GM15510 (cell line): Measurements from ENCODE around the gene CLCA1.

Experiments
- POLR2A ChIP-seq: IDR thresholded peaks from 3 replicates; pipeline ENCODE4 v1.6.1; 2011; ENCODE audit warnings: borderline replicate concordance; ENCODE audit not compliant: insufficient read length; ENCODE audit errors: extremely low read depth

Gene CLCA1

DNA sequence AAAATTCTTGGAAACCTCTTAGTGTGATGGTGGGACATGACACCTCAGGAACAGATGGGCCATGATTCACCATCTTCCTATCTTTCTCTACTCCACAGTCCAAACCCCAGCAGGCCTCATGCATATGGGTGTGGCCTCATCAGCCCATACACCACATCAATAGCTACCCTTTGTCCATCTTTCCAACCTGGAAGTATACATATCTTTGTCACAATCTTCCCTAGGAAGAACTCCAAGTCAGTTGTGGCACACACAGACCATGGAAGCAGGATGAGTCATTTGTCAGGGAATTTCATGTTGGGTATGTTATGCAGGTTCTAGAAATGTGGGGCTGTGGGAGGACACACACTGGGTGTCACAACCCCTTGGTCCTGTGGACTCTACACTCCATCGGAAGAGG lies 47.6 kb downstream of the CLCA1 start:
- no peak for TF ChIP-seq POLR2A

DNA sequence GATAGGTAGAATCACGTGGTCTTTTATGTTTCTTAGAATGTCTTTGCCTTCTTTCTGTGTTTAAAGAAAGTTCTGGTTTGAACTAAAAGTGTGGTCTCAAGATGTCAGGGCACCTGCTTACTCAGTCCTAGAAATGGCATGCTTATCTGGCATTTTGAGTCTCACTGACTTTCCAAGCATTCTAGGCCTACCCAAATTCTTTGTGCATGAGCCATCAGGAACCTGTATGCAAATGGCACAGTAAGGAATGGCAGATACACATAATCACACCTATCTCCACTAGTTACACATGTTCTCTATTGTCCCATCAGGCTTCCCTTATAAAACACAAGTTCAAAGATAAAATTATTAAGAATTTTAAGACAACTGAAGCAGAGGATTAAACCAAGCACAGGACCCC lies 48.6 kb downstream of the CLCA1 start:
- TF ChIP-seq POLR2A: no peak

DNA sequence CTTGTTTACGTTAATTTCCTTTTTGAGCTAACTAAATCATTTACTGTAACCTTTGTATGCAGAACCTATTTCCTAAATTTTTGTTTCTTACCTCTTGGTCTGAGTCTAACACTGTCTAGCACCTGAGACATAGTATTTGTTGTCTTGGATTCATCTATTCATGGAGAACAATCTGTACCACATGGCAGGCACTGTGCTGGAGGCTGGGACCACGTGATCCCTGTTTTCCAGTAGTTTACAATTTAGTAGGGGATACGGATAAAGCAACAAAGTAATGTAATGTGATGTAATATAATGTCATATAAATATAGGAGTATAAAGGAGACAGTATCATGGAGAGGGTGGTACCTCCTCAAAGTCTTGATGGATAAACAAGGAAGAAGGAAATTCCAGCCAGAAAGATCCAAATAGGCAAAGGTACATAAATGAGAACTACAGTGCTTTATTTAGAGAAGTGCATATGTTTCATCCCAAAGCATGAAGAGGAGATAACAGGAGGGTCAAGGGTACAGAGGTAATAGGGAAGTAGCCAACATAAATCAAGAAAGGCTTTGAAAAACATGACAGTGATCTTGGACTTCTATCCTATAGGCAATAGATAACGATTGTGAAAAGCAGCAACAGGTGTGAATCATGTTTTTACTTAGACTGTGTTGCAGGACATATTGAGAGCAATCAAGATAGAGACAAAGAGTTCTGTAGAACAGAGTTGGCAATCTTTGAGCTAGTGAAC lies 52.2 kb downstream of the CLCA1 start:
- TF ChIP-seq POLR2A: no peak

DNA sequence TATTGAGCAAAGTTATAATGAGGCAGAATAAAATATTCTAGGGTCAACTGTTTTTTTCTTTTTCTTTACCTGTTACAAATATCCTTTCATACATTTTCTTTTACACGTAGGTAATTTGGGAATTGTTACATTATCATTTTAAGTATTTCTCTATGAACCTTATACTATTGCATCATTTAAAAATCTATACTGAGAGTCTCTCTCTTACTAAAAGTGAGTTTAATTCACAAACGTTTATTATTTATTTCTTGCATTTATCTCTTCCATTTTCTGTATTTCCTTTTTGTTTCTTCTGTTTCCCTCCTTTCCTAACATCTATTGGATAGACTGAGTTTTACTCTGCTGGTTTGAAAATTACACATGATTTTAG lies 52.8 kb downstream of the CLCA1 start:
- no peak for TF ChIP-seq POLR2A

DNA sequence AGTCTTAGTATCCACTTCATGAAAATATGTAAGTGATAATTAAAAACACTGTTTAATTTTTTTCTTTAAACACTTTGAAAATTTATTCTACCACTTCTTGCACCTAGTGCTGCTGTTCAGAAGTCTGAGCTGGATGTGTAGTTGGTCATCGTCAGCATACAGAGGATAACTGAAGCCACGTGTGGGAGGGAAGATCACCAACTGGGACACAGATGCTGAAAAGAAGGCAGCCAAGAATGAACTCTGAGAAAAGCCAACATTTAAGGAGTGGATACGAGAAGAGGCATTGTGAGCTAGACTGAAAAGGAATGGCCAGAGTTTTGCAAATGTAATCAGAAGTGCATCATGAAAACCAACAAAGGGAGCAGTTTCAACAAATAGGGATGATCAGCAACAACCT lies 53.5 kb downstream of the CLCA1 start:
- TF ChIP-seq POLR2A: no peak

DNA sequence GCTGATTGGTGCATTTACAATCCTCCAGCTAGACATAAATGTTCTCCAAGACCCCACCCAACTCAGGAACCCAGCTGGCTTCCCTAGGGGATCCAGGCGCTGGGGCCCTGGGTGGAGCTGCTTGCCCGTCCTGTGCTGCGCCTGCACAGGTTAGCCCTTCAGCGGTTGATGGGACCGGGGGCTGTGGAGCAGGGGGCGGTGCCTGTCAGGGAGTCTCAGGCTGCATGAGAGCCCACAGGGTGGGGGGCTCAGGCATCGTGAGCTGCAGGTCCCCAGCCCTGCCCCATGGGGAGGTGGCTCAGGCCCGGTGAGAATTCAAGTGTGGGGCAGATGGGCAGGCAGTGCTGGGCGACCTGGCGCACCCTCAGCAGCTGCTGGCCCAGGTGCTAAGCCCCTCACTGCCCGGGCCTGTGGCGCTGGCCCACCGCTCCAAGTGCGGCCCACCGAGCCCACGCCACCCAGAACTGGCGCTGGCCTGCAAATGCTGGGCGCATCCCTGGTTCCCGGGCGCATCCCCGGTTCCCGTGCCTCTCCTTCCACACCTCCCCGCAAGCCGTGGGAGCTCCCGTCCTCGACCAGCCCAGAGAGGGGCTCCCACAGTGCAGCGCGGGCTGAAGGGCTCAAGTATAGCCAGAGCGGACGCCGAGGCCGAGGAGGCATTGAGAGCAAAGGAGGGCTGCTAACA lies 55.1 kb downstream of the CLCA1 start:
- TF ChIP-seq POLR2A: no peak

DNA sequence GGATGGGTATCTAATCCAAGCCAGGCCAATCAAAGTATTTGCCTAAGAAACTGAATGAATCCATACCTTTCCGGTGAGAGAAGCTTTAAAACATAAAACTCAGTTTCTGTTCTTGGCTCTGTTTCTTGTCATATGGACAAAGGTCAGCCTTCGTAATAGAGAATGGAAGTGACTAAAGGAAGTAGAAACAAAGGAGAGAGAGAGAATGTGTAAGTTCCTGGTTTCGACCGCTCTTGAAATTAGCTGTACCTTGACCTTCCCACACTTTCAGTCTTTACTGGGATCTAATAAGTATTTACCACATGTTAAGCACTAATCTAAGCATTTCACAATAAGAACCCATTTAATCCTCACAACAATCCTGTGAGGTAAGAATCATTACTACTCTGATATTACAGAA lies 58.6 kb downstream of the CLCA1 start:
- no peak for TF ChIP-seq POLR2A

DNA sequence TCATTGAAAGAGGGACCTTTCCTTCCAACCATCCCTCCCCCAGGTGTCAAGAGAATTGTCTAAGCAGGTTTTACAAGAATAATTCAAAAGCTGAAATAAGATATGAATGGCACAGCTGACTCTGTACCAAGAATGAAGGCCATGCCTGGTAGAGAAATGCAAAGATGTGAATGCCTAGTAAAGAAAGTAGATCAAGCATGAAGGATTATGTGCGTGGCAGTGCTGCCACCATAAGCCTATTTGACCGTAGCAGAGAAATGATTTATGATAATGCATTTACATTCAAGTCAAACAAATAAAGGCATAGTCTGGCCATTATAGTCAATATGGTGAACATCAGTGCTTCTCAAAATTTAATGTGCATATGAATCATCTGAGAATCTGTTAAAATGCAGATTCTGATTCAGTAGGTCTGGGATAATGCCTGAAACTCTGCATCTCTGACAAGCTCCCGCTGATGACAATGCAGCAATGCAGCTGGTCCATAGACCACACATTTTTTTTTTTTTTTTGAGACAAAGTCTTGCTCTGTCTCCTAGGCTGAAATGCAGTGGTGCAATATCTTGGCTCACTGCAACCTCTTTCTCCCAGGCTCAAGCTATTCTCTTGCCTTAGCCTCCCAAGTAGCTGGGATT lies 61.6 kb downstream of the CLCA1 start:
- no peak for TF ChIP-seq POLR2A

DNA sequence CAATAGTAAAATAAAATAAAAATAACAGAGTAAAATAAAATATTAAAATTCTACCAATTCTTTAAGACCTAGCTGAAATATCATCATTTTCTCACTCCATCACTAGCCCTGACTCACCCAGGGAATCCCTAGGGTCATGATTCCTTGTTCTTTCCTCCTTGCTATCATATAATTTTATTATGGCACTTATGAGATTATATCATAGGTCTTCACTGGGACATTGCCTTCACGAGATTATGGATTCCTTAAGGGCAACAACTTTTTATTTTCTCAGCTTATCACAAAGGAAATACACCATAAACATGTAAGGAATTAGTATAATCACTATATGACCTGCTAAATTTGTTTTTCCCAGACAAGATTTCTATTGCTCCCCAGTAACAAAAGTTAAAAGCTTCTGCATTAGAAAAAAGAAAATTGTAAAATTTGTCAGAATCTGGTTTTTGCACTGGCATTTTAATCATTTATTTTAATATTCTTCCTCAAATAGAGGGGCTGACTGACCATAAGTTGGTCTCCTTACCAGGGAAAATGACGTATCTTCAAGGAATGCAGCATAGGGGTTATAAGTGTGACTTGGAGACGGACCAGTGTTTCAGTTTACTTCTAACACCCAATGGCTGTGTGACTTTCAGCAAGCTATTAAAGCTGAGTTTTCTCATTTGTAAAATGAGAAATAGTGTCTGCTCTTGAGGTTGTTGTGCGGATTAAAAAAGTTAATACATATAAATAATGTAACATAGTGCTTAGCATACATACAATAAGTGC lies 69.4 kb downstream of the CLCA1 start:
- no peak for TF ChIP-seq POLR2A

DNA sequence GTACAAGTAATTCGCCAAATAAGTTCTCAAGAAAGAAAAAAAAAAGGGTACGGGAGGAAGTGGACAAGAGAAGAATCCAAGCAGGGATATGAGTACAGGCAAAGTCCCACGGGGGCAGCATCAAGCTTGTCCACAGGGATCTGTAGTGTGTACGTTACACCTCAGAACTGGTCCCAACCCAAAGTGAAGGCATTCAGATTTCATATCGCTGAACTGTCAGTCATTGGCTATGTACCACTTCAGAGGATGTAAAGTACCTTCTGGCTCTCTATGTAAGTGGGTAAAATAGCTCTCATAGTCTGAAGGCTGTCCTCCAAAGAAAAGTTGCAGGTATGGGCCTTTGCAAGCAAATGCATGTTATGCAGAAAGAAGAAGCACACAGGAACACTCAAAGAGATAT lies 70.0 kb downstream of the CLCA1 start:
- no peak for TF ChIP-seq POLR2A

DNA sequence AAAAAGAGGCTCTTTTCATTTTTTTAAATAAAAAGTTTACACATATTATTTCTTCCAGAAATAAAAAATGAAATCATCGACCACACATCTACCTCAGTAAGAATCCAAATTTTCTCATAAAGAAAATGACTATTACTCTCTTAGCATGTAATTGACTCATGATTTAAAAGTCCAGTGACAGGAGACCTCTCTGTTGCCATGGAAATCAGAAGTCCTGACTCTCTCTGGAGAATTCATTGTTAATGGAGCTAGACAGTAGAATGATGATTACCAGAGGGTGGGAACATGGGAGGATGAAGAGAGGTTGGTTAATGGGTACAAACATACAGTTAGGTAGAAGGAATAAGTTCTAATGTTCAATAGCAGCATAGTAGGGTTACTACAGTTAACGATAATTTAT lies 73.1 kb downstream of the CLCA1 start:
- no peak for TF ChIP-seq POLR2A

DNA sequence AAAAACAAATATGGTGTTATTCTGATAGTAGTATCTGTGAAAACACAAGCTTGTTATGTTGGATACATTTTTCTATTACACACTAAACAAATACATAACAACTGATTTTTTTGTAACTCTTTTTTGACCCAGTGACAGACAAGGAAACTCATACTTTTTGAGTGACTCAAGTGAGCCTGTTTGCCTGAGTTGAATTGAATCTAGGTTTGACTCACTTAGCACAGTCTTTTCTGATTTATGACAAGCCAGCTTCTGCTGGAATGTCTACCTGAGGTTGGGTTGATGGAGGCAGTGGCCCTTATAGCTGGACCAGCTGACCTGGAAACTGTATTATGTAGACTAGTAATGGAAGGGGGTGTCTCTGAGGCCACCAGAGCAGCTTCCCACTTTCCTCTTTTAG lies 73.9 kb downstream of the CLCA1 start:
- TF ChIP-seq POLR2A: no peak

DNA sequence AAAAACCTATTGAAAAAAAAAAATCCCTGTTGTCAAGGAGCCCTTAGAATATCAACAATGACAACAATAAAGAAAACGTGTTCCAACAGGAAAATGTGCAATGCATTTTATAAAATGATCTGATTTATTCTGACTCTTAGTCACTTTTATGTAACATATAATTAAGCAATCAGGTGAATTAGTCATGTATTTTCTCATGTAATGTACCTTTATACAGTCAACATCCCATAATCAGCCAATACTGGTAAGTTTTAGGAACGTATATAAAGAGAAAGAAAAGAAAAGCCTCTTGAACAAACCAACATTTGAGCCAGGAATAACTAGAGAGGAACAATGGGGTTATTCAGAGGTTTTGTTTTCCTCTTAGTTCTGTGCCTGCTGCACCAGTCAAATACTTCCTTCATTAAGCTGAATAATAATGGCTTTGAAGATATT lies 78.1 kb downstream of the CLCA1 start, which contains the start of gene CLCA4:
TSS of gene CLCA4 (plus strand) at position 292 of the 435 bp plus-strand sequence. CDS start at position 334, 42 bp downstream.
- TF ChIP-seq POLR2A: no peak

DNA sequence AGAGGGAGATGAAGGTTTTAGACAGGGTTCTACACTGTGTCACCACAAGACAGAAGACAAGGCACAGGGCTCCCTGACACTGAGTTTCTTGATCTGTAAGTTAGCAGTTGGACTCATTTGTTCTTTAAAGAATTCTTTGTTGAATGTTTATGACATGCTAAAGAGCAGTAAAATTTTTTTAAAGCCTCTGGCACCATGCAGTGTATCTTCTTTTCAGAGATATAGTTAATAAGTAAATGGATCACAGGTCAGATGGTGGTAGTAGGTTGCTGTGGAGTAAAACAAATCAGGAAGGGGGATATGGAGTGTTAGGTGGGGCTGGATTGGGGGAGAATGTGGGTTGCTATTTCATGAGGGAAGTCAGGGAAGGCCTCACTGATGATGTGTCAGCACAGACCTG lies 80.1 kb downstream of the CLCA1 start:
- TF ChIP-seq POLR2A: no peak
